ENCODE measurements around the gene EIF3L.

EIF3L gene

GRCh38 chr22:37880668-37881440 lies 31.6 kb downstream of the EIF3L start:
- CTCF ChIA-PET, result interaction anchor here (0.7 to 7.2 kb wide), 5 partner anchors 9 to 85 kb away, joined by 3 to 86 read pairs (median 5); no protein-coding TSS in a partner anchor
- no peak for DNase-seq (ENCODE audit: low read depth, low spot score)
- H3K4me3 ChIP-seq (ENCODE audit: low read depth, low read length), result no peak overlapping the region
- no peak for TF ChIP-seq CTCF (IDR thresholded peaks at IDR 0.05; ENCODE audit: insufficient read depth, low read length, missing control alignments)
- POLR2A ChIA-PET, result no interaction called here

DNA sequence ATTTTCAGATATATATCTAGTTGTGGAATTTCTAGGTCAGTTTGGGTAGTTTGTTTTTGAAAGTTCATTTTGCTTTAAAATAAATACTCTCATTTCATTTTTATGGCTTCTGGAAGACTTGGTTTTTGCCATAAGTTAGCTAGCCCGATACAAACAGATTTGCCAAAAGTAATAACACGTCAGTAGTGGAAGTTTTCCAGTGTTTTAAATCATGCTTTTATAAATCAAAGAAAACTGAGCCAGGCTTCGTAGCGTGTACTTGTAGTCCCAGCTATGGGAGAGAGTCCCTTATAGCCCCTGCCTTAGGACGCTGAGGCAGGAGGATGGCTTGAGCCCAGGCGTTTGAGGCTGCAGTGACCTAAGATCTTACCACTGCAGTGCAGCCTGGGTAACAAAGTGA lies 35.2 kb downstream of the EIF3L start:
- ChIA-PET POLR2A (no interaction called here), CTCF (interaction anchor here (0.9 to 8.1 kb wide), 9 partner anchors 9 to 82 kb away, joined by 3 to 121 read pairs (median 5); partner anchors contain the start of genes ANKRD54 and MICALL1)
- TF ChIP-seq CTCF (IDR thresholded peaks at IDR 0.05; ENCODE audit: insufficient read depth, low read length, missing control alignments), result no peak
- H3K4me3 ChIP-seq (ENCODE audit: low read depth, low read length), result no peak overlapping the region
- no peak for DNase-seq (ENCODE audit: low read depth, low spot score)

DNA sequence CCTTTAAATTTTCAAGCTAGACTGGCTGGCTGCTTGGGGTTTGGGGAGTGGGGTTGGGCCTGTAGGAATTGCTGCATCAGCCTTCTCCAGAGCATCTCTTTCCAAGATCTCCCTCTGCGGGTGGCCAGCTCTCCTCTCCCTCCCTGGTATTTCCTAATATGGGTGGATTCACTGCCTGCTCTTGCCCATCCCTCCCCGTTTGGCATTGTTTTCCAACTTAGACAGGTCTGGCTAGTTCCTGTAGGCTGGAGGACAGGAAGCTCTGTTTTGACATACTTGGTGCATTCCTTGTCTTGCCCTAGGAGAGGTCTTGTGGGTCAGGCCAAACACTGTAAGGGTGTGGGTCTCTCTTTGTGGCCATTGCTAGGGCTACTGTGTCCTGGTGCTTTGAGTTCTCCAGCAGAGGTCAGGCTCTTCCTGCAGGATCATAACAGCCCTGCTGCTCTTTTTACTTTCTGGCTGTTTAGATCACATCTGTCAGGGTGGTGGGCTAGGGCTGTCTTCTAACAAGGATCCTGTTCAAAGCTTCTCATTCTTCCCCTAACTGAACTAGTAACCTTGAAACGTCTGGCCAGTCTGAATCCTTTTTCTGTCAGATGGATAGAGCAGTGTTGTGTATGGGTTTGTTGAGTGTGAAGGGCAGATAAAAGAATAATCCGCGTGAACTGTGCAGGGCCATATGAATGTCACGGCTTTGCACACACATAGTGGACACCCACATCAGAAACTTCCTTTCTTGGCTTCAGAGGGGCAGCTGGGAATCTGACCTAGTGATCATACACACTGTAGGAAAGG lies 38.6 kb downstream of the EIF3L start:
- POLR2A ChIA-PET, result interaction anchor here (0.7 to 1.6 kb wide), 8 partner anchors 9 to 1440 kb away, joined by 3 to 14 read pairs (median 3); partner anchors contain the start of genes C22orf23, MICALL1 and POLR2F
- TF ChIP-seq CTCF (IDR thresholded peaks at IDR 0.05; ENCODE audit: insufficient read depth, low read length, missing control alignments), result peak; percentile 68
- CTCF ChIA-PET, result interaction anchor here (0.7 to 8.1 kb wide), 39 partner anchors 9 to 204 kb away, joined by 3 to 121 read pairs (median 5); partner anchors contain the start of genes C22orf23, GCAT, MICALL1 and POLR2F
- DNase-seq (ENCODE audit: low read depth, low spot score), result peak; percentile 67
- no peak overlapping the region for H3K4me3 ChIP-seq (ENCODE audit: low read depth, low read length)

DNA sequence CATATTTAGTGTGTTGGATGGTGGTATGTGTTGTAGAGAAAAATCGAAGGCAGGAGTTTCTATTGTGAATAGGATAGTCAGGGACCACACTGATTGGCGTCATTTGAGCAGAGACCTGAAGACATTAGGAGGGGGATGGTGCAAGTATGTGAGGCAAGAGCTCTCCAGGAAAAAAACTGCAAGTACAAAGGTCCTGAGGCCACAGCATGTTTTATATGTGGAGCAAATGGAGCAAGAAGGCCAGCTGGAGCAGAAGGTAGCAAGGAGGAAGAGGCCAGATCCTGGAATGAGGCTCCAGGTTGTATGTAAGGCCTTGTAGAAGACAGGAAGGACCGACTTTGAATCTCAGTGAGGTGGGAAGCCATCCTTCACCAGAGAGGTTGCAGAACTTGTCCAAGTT lies 42.7 kb downstream of the EIF3L start:
- ChIA-PET CTCF (interaction anchor here (1.1 to 2.5 kb wide), 4 partner anchors 11 to 74 kb away, joined by 3 to 10 read pairs (median 6); no protein-coding TSS in a partner anchor), POLR2A (interaction anchor here (1.8 kb wide), 1 partner anchor 14 kb away, joined by 8 read pairs; the partner anchor contains the start of gene MICALL1)
- H3K4me3 ChIP-seq (ENCODE audit: low read depth, low read length), result no peak overlapping the region
- DNase-seq (ENCODE audit: low read depth, low spot score), result no peak
- no peak for TF ChIP-seq CTCF (IDR thresholded peaks at IDR 0.05; ENCODE audit: insufficient read depth, low read length, missing control alignments)

GRCh38 chr22:37892566-37893335 lies 43.5 kb downstream of the EIF3L start:
- no peak overlapping the region for H3K4me3 ChIP-seq (ENCODE audit: low read depth, low read length)
- no peak for TF ChIP-seq CTCF (IDR thresholded peaks at IDR 0.05; ENCODE audit: insufficient read depth, low read length, missing control alignments)
- ChIA-PET CTCF (interaction anchor here (1.1 to 2.5 kb wide), 4 partner anchors 12 to 73 kb away, joined by 3 to 10 read pairs (median 6); no protein-coding TSS in a partner anchor), POLR2A (interaction anchor here (1.8 kb wide), 1 partner anchor 13 kb away, joined by 8 read pairs; the partner anchor contains the start of gene MICALL1)
- no peak for DNase-seq (ENCODE audit: low read depth, low spot score)

Measured in AG04449 (cell line).